Lung (tissue), 12 donors: ENCODE data around the gene TJP2. TPM values are rescaled to one million over a fixed set of nuclear protein-coding genes. Genes with fewer than 3 reads are reported as not detected.
A peak's percentile ranks its signal among the peaks of the same experiment; 100 is the strongest.

Source experiments
- ATAC-seq: fragments of 200-7000 bp; cut with Tn5 transposase; one replicate; pipeline ENCODE4 v1.9.1; 2020; ENCODE audit warnings: moderate number of reproducible peaks; ENCODE audit not compliant: insufficient read depth, low FRiP score
- DNase-seq, 3 donors: peaks; one replicate each; pipeline ENCODE4 v3.0.0-alpha.2; 2013 to 2017
- H3K27ac ChIP-seq, 2 donors: one replicate each; pipeline ENCODE4 v1.5.1; 2013; ENCODE audit warnings: mild to moderate bottlenecking in 2 of 2, moderate library complexity in 2 of 2, control low read depth in 1 of 2, inconsistent platforms in 1 of 2, low read depth in 1 of 2, low read length in 1 of 2
- H3K27me3 ChIP-seq, 3 donors: one replicate each; pipeline ENCODE4 v1.5.1; 2013; ENCODE audit warnings: low read length in 2 of 3; ENCODE audit not compliant: control insufficient read depth in 3 of 3, insufficient read depth in 3 of 3
- H3K36me3 ChIP-seq, 4 donors: one replicate each; pipeline ENCODE4 v1.5.1; 2013; ENCODE audit warnings: low read length in 4 of 4, mild to moderate bottlenecking in 1 of 4, moderate library complexity in 1 of 4; ENCODE audit not compliant: control insufficient read depth in 4 of 4, insufficient read depth in 4 of 4
- H3K4me1 ChIP-seq, 5 donors: one replicate each; pipeline ENCODE4 v1.5.1; 2013; ENCODE audit warnings: low read length in 5 of 5, mild to moderate bottlenecking in 2 of 5, moderate library complexity in 1 of 5; ENCODE audit not compliant: control insufficient read depth in 5 of 5, insufficient read depth in 5 of 5
- H3K4me3 ChIP-seq: one replicate; pipeline ENCODE4 v1.5.1; 2013; ENCODE audit warnings: mild to moderate bottlenecking, control low read depth, moderate library complexity
- H3K9ac ChIP-seq, 2 donors: one replicate each; pipeline ENCODE4 v1.5.1; 2013; ENCODE audit warnings: low read length in 2 of 2, control low read depth in 1 of 2; ENCODE audit not compliant: insufficient read depth in 1 of 2
- H3K9me3 ChIP-seq, 4 donors: one replicate each; pipeline ENCODE4 v1.5.1; 2013; ENCODE audit warnings: low read length in 3 of 4, mild to moderate bottlenecking in 1 of 4, moderate library complexity in 1 of 4; ENCODE audit not compliant: control insufficient read depth in 4 of 4, insufficient read depth in 3 of 4
- WGBS, 2 donors: extraction: QIAGEN DNeasy Blood & Tissue Kit; methylation state at CpG; one replicate each; pipeline ENCODE4 v1.1.7; 2013; 5-methylcytosine and 5-hydroxymethylcytosine counted together
- polyA plus RNA-seq, 2 donors: library from polyadenylated mRNA; stranded (reverse); fragments of 200-250 nt; gene quantifications; one replicate each; pipeline ENCODE4 v1.2.1, GENCODE V29; 2013
- total RNA-seq, 2 donors: library from RNA; depleted of rRNA in 1 of 2; stranded (reverse); fragments of >200 nt in 1 of 2; gene quantifications; one replicate each; pipeline ENCODE4 v1.2.1, GENCODE V29; 2014 to 2021
- TF ChIP-seq, protein P1 (sequence below): IDR thresholded peaks from 2 replicates; pipeline ENCODE4 v1.5.1; 2012; ENCODE audit warnings: mild to moderate bottlenecking; ENCODE audit errors: control extremely low read depth, extremely low read depth
- donor health status: control.
- donor health status: control.
- donor health status: Bipolar disorder and iron deficiency.
- donor health status: healthy.
- donor health status: DM: yes; HTN: yes; CAD: no.

The TJP2 gene
- total and polyA plus RNA-seq, 4 donors, result 39.3 to 181 (median 73.6) TPM

DNA sequence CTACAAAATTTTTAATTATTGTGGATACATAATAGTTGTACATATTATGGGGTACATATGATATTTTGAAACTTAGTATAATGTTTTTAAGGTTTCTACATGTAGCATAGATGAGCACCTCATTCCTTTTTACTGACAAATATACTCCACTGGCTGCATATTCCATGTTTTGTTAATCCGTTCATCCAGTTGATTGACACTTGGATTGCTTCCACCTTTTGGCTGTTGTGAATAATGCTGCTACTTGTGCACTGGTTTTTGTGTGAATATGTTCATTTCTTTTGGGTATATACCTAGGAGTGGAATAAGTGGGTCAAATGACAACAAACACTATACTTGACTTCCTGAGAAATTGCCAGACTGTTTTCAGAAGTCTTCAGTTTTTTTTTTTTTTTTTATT is 148.2 kb downstream of the TJP2 start:
- ATAC-seq (no peak), DNase-seq (peak in 2 of 3 donors; percentile 16 to 39)
- Histone ChIP-seq H3K36me3 (no peaks in the 10 kb centered on the region), H3K27me3 (peaks cover 0 to 22% (median 21%) of the 10 kb centered on the region in 3 donors), H3K4me3 (no peak overlapping the region), H3K9ac (peak overlapping the region in 1 of 2 donors; percentile 26), H3K27ac (no peak overlapping the region), H3K9me3 (peaks cover 0 to 6% (median 0%) of the 10 kb centered on the region in 4 donors), H3K4me1 (peaks cover 0 to 10% (median 2%) of the 10 kb centered on the region in 5 donors)
- TF ChIP-seq, protein P1, sequence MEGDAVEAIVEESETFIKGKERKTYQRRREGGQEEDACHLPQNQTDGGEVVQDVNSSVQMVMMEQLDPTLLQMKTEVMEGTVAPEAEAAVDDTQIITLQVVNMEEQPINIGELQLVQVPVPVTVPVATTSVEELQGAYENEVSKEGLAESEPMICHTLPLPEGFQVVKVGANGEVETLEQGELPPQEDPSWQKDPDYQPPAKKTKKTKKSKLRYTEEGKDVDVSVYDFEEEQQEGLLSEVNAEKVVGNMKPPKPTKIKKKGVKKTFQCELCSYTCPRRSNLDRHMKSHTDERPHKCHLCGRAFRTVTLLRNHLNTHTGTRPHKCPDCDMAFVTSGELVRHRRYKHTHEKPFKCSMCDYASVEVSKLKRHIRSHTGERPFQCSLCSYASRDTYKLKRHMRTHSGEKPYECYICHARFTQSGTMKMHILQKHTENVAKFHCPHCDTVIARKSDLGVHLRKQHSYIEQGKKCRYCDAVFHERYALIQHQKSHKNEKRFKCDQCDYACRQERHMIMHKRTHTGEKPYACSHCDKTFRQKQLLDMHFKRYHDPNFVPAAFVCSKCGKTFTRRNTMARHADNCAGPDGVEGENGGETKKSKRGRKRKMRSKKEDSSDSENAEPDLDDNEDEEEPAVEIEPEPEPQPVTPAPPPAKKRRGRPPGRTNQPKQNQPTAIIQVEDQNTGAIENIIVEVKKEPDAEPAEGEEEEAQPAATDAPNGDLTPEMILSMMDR, result no peak
- WGBS, 2 donors, result 51 to 75% methylated on average over 1 of the region's 1 CpG

DNA sequence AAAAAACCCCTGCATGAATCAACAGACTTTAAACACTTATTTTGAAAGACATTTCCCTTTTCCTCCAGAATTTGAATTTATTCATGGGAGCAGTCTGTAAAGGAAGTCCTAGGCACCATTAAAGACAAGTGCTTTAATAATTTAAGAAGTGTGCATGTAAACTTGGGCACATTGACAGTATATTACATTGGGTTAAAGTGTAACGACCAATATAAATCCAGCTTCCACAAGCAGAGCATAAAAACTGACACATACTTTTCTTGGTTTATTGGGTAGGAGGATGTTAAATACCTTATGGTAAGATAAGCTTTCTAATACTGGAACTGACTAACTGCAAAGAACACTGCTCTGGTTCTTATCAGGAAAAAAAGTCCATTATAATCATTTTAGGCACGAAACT is 149.8 kb downstream of the TJP2 start:
- WGBS, 2 donors, result 56 to 77% methylated on average over 2 of the region's 2 CpGs
- TF ChIP-seq, protein P1, result no peak
- peaks cover 0 to 27% (median 23%) of the 10 kb centered on the region in 3 donors for H3K27me3 ChIP-seq
- peak overlapping the region in 1 of 2 donors; percentile 77 for H3K9ac ChIP-seq
- peak overlapping the region in 1 of 2 donors; percentile 27 for H3K27ac ChIP-seq
- DNase-seq, result no peak
- H3K36me3 ChIP-seq, result no peaks in the 10 kb centered on the region
- no peak for ATAC-seq
- H3K4me1 ChIP-seq, result peaks cover 0 to 10% (median 3%) of the 10 kb centered on the region in 5 donors
- peaks cover 0 to 6% (median 0%) of the 10 kb centered on the region in 4 donors for H3K9me3 ChIP-seq
- no peak overlapping the region for H3K4me3 ChIP-seq

Other genes with a start within 250 kb of the TJP2 start
- gene PRKACG, start 160.2 kb upstream of the TJP2 start, total RNA-seq, result not detected
- not detected for gene PRKACG, start 160.2 kb upstream of the TJP2 start, polyA plus RNA-seq
- 10 to 100 TPM in 1 of 2 donors, 1 to 10 TPM in 1; 3.6 to 13.5 TPM for gene FXN, start 138.5 kb upstream of the TJP2 start, total RNA-seq
- 10 to 100 TPM in 1 of 2 donors, 1 to 10 TPM in 1; 8.7 to 12.5 TPM for gene FXN, start 138.5 kb upstream of the TJP2 start, polyA plus RNA-seq
- gene ENTREP1, start 150.9 kb downstream of the TJP2 start, total RNA-seq, result 10 to 100 TPM; 20.9 to 47.9 TPM
- 10 to 100 TPM in 1 of 2 donors, 1 to 10 TPM in 1; 3.7 to 15.7 TPM for gene ENTREP1, start 150.9 kb downstream of the TJP2 start, polyA plus RNA-seq